GM19324 (cell line): Measurements from ENCODE around the gene OR2A5.
"Not testable (repeated sequence)": the region's sequence is repeated elsewhere in the genome, so short reads cannot be mapped to it uniquely, and the experiment has no call there.

ENCODE experiments used
- ATAC-seq: cut with Tn5 transposase; IDR thresholded peaks from one replicate; pipeline ENCODE4 v1.9.1; 2021; ENCODE audit warnings: mild to moderate bottlenecking, moderate library complexity; ENCODE audit not compliant: unreplicated experiment, low FRiP score

OR2A5 gene

DNA sequence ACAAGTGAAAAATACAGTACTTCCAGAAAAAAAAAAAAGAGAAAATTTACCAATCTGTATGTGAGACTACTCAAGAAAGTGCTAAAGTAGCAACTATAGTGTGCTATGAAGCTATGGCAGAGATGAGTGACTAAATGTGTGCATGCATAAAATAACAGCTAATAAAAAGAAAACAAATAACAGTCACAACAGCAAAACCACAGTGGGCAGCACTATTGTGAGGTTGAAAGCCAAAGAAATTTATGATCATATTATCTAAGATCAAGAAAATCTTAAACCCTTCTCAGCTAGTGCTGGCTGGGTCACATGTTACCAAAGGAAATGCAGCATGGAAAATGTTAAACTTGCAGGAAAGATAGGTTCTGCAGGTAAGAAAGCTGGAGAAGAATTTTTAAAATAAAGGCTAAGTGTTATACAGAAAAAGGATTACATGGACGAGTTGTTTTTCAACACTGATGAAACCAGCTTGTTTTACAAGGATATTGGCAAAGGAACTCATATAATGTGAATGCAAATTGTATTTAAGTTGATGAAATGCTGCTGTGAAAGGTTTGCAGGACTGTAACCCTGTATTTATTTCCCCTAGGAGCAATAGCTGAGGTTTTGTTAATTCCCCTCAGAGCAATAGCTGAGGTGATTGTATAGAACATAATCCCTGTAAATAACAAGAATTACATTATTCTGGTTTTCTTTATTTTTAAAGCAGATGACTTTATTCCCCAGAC is 15.6 kb upstream of the OR2A5 start:
- ATAC-seq: no peak

DNA sequence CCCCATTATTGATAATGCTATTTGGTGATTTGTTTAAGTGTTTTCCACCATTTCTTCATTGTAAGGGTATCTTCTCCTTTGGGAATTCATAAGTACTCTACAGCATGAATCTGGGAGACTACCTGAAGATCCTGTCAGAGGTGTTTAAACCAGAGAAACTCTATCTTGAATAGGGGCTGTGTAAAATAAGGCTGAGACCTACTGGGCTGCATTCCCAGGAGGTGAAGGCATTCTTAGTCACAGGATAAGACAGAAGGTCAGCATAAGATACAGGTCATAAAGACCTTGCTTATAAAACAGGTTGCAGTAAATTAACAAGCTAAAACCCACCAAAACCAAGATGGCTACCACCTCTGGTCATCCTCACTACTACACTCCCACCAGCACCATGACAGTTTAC is 13.4 kb upstream of the OR2A5 start:
- ATAC-seq: no peak

DNA sequence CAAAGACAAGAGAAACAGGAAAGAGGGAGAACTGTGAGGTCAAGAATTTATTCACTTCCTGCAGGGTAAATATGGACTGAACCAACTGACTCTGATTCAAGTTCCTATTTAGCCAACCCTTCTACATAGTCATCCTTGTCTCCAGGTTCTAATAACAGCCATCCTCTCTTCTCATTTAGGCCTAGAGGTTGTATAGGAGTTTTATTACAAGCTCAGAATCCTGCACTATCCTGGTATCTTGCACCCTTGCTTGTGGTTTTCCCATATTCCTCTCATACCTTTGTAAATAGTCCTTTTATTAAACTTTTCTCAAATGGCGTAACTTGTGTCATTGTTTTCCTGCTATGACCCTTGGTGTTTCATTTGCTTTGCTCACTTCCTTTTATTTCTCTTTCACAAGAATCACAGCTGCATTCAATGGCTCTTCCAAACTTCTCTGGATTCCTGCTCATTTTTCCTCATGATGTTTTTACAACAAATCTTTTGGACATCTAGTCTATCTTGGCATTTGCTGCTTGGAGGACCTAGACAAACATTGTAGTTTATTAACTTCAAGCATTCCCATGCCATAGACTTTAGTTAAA is 12.4 kb upstream of the OR2A5 start:
- ATAC-seq: no peak

DNA sequence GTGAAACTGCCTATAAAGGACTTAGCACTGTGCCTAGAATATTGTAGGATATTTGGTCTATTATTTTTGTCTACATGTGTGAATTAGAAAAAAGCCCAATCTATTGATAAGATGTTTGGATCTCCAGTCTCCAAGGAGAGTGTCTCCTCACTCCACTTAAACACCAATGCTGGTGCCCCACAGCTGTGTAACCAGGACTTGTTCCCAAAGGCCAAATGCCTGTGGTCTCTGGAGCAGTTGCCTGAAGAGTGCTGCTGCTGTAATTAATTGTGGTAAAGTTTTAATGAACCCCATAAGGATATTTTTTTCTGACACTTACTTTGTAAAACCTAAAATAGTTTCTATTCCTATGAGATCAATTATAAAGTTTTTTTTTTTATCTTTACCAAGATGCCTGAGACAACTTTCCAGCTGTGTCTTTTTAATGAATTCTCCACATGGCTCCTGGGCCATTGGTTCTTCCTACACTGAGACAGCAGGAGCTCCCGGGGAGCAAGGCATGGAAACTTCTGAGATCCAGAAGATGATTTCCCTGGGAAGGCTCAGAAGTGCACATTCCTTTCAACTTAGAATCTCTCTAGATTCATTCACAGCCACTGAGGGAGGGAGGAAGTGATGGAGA is 11.2 kb upstream of the OR2A5 start:
- no peak for ATAC-seq

DNA sequence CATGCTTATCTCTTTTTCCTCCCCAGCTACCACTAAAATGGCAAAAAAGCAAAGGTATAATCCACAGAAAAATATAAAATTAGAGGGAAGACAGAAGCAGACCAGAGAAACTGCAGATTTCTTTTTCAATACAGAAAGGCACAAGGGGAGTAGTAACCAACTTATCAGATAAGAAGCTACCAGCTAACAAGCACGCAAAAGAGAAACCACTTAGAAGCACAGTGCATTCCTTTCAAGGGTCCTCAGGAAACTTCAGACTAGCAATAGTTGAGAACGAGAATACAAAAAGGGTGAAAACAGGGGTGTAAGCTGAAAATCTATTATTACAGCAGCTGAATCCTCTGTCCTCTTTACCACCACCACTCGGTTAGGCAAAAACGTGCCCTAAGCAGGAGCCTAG is 9.9 kb upstream of the OR2A5 start:
- ATAC-seq: no peak

DNA sequence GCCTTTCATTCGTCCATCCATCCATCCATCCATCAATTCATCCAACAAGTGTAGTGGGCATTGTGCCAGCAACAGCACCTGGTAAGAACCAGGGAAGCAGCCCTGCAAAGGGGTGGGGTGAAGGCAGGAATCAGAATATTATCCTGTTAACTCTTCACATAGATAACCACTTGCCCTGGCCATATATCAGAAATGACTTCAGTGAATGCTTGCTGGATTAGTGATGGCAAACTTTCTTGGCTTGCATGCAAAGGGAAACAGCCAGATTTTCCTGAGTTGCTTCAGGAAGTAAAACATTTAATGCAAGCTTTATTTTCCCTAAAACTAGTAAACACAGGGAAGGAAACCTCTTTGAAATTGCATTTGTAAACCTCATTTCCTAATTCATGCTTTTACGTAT is 743 bp downstream of the OR2A5 start:
- ATAC-seq: no peak

DNA sequence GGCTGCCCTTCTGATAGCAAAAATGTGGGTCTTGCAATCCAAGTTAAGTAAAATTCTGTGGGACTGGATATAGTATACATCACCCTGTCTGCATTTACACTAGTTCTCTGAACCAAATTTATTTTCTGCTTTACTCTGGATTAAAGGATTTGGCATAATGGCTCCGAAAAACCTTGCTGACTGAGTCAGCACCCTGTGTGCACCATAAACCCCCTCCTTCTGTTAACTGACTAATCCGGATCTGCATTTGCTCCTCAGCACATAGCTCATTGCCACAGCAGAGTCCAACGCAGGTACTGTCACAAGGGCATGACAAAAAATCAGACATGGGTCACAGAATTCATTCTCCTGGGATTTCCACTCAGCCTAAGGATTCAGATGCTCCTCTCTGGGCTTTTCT is 1.3 kb downstream of the OR2A5 start:
- no peak for ATAC-seq

DNA sequence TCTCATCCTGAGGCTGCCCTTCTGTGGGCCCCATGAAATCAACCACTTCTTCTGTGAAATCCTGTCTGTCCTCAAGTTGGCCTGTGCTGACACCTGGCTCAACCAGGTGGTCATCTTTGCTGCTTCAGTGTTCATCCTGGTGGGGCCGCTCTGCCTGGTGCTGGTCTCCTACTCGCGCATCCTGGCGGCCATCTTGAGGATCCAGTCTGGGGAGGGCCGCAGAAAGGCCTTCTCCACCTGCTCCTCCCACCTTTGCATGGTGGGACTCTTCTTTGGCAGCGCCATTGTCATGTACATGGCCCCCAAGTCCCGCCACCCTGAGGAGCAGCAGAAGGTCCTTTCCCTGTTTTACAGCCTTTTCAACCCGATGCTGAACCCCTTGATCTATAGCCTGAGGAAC is 2.1 kb downstream of the OR2A5 start:
- not testable (repeated sequence) for ATAC-seq

DNA sequence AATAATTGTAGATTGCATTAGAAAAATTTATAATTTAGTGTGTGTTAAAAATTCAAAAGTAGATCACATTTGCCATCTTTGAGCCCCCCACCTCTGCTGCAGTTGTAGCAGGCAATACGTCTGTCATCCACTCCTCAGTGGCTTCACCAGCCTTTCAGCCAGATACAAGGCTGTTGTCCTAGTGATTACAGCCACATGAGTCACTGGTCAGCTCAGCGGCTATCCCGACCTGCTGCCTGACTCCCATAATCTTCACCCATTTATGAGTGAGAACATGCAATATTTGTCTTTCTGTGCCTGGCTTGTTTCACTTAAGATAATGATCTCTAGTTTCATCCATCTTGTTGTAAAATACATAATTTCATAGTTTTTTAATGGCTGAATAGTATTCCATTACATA is 9.2 kb downstream of the OR2A5 start:
- no peak for ATAC-seq

DNA sequence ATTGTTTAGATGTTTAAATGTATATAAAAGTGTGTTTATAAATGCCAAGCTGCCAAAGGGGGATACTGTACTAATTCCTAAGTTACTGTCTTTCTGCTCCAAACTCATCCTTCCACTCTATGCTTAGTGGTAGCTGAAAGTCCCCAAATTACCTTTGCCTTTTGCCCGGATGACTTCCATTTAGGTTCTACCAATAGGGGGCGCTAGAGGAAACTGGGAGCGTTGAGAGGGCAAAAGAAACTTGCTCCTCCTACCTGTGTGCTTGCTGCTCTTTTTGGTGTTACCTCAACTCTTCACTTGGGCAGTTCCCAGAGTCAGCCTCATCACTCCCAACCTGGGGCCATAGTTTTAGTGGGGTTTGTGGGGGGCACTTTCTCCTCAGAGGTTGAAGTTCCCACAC is 15.0 kb downstream of the OR2A5 start:
- no peak for ATAC-seq

DNA sequence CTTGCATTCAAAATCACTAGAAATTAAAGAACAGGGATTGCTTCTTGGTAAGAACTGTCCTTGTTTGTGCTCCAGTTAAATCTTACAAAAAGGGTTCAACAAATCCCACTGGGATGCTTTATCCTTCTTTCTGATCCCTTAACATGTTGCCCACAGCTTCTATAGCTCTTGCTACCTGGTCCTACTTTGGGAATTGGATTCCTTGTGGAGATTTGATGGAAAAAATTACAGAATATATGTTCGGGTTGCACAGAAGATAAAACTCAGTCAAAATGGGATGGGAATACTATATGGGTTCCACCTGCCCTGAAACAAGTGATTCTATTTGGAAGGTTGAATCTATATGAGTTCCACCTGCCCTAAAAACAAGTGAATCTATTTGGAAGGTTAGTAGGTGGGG is 20.8 kb downstream of the OR2A5 start, which contains the start of gene OR2A25:
OR2A25 (plus strand) TSS at position 301 of the 400 bp plus-strand sequence. CDS start 4,409 bp downstream, outside the sequence.
- no peak for ATAC-seq

DNA sequence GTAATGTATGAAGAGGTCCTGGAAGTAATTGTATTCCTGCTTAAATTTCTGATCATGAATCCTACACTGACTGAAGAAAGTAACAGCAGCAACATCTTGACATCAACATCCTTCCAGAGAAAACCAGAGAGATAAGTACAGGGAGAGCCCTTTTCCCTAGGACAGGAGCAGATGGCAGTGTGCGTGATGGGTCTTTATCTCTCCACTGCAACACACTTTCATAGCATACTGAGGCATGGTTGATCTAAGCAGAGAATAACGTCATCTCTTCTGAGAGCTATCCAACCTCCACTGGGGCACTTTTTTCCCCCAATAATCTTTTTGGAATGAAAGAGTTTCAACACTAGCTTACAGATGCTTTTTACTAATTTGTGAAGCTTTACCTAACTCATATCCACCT is 21.2 kb downstream of the OR2A5 start:
- no peak for ATAC-seq

DNA sequence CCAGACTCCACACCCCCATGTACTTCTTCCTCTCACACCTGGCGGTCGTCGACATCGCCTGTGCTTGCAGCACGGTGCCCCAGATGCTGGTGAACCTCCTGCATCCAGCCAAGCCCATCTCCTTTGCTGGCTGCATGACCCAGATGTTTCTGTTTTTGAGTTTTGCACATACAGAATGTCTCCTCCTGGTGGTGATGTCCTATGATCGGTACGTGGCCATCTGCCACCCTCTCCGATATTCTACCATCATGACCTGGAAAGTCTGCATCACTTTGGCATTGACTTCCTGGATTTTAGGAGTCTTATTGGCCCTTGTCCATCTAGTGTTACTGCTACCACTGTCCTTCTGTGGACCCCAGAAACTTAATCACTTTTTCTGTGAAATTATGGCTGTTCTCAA is 25.6 kb downstream of the OR2A5 start:
- no peak for ATAC-seq

DNA sequence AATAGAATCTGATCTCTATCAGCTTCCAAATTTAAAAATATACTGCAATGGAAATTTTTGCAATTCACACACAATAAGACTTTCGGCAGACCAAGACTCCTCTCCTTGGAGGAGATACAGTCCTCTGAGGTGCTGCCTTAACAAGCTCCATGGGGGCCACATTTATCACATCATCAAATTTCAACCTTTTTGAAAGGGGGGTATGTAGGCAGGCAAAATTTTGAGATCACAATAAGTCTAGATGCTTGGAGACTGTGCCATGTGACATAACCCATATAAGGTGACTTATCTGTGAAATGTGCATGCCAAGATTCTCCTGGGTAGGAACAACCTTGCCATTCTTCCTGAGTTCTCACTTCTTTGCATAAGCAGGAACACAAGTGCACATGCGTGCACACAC is 37.2 kb downstream of the OR2A5 start, which contains the start of gene OR2A12:
OR2A12 (plus strand) TSS at position 301 of the 400 bp plus-strand sequence. CDS start 8,830 bp downstream, outside the sequence.
- ATAC-seq: no peak

DNA sequence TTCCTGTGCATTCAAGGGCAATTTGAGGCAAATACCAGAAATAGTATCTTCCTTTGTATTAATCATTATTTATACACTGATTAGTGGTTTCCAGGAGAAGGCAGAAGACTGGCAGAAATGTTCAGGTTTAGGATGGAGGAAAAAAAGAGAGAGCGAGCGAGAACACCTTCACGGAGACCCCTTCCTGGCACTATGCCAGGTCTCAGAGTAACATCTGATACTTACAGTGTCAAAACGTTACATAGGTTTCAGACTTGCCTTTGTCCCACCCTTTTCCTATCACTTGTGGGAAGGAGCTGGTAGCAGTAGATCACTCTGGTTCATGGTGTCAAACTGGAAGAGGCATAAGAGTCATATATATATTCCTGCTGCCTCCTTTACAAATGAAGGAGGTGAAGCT is 38.0 kb downstream of the OR2A5 start:
- no peak for ATAC-seq

DNA sequence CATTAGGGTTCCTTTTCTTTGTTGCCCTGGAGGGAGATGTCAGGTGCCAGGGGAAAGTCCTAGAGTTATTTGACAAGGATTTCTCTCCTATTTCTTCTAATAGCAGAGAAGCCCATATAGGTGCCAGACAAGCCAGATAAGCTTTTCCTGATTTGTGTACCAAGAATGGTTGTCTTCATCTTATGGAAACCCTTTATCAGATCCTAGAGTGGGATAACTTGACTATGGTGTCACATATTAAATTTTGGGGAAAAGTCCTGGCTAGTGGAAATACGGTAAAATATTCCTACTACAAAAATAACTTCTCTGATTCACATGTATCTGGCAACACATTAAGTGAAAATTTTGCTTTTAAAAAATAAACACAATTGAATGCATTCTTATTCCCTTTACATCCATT is 38.5 kb downstream of the OR2A5 start:
- ATAC-seq: no peak

DNA sequence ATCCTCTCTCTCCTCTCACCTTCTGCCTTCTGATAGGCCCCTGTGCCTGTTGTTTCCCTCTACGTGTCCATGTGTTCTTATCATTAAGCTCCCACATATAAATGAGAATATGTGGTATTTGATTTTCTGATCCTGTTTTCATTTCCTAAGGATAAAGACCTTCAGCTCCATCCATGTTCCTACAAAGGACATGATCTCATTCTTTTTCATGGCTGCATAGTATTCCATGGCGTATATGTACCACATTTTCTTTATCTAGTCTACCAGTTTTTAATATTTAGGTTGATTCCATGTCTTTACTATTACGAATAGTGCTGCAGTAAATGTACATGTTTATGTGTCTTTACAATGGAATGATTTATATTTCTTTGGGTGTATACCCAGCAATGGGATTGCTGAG is 41.9 kb downstream of the OR2A5 start:
- no peak for ATAC-seq

DNA sequence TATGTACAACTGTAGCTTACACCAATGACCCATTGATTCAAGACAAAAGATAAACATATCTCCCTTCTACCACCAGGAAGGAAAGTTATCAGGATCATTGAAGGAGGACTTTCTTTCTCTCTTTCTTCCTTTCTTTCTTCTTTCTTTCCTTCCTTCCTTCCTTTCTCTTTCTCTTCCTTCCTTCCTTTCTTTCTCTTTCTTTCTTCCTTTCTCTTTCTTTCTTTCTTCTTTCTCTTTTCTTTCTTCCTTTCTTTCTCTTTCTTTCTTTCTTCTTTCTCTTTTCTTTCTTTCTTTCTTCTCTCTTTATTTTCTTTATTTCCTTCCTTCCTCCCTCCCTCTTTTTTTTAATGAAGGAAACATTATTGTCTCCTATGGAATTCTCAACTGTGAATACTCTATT is 50.0 kb downstream of the OR2A5 start:
- no peak for ATAC-seq

DNA sequence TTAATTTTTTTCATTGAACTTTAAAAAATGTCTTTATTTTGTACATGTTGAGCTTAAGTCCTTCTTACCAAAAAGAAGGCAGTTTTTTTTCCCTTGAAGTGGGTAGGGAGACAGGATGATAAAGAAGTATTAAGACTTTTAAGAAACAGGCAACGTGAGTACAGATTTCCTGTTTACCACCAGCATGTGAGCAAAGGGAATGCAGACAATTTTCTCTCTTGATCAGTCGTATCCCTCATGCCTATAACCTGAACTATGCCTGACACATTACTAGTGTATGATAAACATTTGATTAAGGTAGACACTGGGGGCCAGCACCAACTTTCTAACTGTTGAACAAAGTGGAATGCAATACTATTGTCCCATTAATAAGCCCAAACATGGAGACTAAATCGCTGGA is 51.9 kb downstream of the OR2A5 start:
- ATAC-seq: no peak

DNA sequence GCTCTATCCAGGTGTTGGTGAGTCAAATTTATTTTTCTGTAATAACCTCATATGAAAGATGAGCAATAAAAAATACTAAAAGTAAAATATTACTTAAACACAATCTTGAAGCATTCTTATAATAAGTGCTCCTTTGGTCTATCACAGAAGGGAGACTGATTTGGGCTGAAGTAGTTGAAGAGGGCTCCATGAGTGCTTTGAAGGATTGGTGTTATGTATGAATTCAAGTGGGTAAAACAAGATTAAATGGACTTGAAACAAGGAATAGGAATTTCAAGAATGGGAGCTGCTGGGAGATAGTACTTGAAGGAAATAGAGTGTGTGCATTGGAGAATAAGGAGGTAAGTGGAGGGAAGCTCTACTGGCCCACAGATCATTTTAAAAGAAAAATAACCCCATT is 53.3 kb downstream of the OR2A5 start:
- ATAC-seq: no peak

DNA sequence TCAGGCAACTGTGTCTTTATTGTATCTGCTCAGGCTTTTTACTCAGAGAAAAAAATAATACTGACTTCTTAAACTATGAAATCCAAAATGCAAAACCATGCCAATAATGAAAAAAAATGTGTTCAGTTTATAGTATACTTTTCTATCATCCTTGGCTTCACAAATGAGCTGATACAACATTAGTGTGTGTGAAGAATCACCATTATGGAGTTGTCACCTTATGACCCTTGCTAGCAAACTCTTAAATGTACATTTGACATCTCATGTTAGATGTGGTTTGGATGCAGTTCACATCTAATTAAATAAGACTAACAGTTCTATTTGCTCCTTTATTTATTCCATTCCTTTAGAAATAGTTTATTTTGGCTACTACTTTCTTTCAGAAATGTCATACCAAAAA is 56.5 kb downstream of the OR2A5 start:
- ATAC-seq: no peak
